Mucosa of gallbladder (tissue), 1 donor: Measurements from ENCODE around the gene MMAB. TPM values are rescaled to one million over a fixed set of nuclear protein-coding genes. Genes with fewer than 3 reads are reported as not detected.

ENCODE experiments used
- DNase-seq: peaks from one replicate; pipeline ENCODE4 v3.0.0-alpha.2; 2020; ENCODE audit warnings: low spot score
- total RNA-seq: library from RNA; stranded (reverse); gene quantifications from one replicate; pipeline ENCODE4 v1.2.1, GENCODE V29; 2021
- donor health status: DM: no; HTN: no; CAD: no.

MMAB gene
- total RNA-seq, 1 donor from 2014 or later, result 58.3 TPM

GRCh38 chr12:109517619-109518018 lies 55.7 kb downstream of the MMAB start:
- no peak for DNase-seq

GRCh38 chr12:109513977-109514376 lies 59.3 kb downstream of the MMAB start:
- DNase-seq, result no peak

DNA sequence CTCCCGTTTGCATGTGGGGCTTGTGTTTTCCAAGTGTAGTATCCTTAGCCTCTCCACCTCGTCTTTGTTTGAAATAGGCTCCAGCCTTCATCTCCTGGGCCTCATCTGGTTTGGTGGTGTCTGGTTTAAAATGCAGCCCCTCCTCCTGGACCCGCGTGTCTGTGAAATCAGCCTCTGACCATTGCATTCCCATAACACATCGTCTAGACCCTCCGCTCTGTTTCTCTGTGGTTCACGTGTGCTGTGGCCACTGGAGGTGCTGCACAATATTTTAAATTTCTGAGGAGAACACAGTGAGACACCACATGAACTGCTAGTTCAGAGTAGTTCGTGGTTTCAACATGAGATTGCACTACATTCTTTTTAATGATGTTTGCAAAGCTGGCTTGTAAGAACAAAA lies 60.3 kb downstream of the MMAB start:
- DNase-seq, result no peak

DNA sequence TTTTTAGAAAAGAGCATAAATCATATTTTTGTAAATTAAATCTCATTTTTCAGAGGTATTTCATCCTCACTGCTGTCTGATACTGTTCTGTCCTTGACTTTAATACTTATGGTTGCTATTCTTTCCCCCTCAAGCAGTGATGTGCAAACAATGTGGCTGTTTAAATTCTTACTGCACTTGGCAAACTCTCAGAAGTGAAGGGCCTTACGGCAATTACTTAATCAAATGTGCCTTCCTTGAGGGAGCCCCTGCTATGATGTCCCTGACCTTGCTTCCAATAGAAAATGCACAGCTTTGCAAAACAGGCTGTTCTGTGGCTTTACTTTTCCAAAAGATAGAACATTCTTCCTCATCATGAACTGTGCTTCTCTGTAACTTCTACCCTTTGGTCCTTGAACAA lies 60.7 kb downstream of the MMAB start:
- no peak for DNase-seq

GRCh38 chr12:109510196-109510595 lies 63.1 kb downstream of the MMAB start:
- DNase-seq, result no peak

DNA sequence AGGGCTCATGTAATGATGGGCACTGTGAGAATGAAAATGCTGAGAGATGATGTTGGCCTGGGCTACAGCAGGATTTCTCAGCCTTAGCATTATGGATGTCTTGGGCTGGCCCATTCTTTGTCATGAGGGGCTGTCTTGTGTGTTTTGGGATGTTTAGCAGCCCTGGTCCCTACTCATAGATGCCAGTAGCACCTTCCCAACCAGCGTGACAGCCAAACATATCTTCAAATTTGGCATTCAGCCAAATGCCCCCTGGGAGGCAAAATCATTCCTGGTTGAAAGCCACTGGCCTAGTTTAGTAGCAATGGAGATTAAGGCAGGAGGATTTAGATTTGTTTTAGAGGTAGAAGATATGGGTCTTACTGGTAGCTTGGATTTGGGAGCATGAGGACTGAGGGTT lies 69.2 kb downstream of the MMAB start:
- no peak for DNase-seq

Other genes with a start within 250 kb of the MMAB start
- gene MYO1H, start 225.6 kb downstream of the MMAB start, total RNA-seq, result not detected
- gene KCTD10, start 96.2 kb downstream of the MMAB start, total RNA-seq, result 58.1 TPM
- 48.5 TPM for gene UBE3B, start 95.9 kb downstream of the MMAB start, total RNA-seq
- gene MVK, start 290 bp upstream of the MMAB start, total RNA-seq, result 40.5 TPM
- 11.0 TPM for gene FAM222A, start 140.3 kb upstream of the MMAB start, total RNA-seq